Smooth muscle cell (in vitro differentiated cells): Measurements from ENCODE around the gene SENP2. TPM values are rescaled to one million over a fixed set of nuclear protein-coding genes. Genes with fewer than 3 reads are reported as not detected.

Experiments
- DNase-seq: peaks from one replicate; lab custom pipeline; 2025; ENCODE audit not compliant: unreplicated experiment; lab: John Stamatoyannopoulos, UW
- H2AFZ ChIP-seq: fragments of 200-600 bp; sonication (generic); 2 replicates; pipeline ENCODE4 v1.6.0; 2016; ENCODE audit warnings: antibody characterized with exemption, low read depth, mild to moderate bottlenecking
- H3F3A ChIP-seq: fragments of 200-600 bp; sonication (generic); 2 replicates; pipeline ENCODE4 v1.6.0; 2017; ENCODE audit warnings: antibody characterized with exemption, low read depth
- H3K27ac ChIP-seq: fragments of 200-600 bp; sonication (generic); 2 replicates; pipeline ENCODE4 v1.5.1; 2016; ENCODE audit warnings: low read depth, mild to moderate bottlenecking
- H3K27me3 ChIP-seq: fragments of 200-600 bp; sonication (generic); 2 replicates; pipeline ENCODE4 v1.6.1; 2016; ENCODE audit warnings: low read depth, mild to moderate bottlenecking
- H3K36me3 ChIP-seq: fragments of 200-600 bp; sonication (generic); 2 replicates; pipeline ENCODE4 v1.5.1; 2016; ENCODE audit warnings: low read depth
- H3K4me1 ChIP-seq: fragments of 200-600 bp; sonication (generic); 2 replicates; pipeline ENCODE4 v1.5.1; 2016; ENCODE audit warnings: low read depth
- H3K4me2 ChIP-seq: fragments of 200-600 bp; sonication (generic); 2 replicates; pipeline ENCODE4 v1.6.0; 2016; ENCODE audit warnings: mild to moderate bottlenecking
- H3K4me3 ChIP-seq: fragments of 200-600 bp; sonication (generic); 2 replicates; pipeline ENCODE4 v1.5.1; 2016; ENCODE audit warnings: mild to moderate bottlenecking
- H3K79me2 ChIP-seq: fragments of 200-600 bp; sonication (generic); 2 replicates; pipeline ENCODE4 v1.6.0; 2016; ENCODE audit warnings: low read depth, mild to moderate bottlenecking
- H3K9ac ChIP-seq: fragments of 200-600 bp; sonication (generic); 2 replicates; pipeline ENCODE4 v1.6.0; 2016; ENCODE audit warnings: low read depth
- H3K9me3 ChIP-seq: fragments of 200-600 bp; sonication (generic); replicated peaks from 2 replicates; pipeline ENCODE4 v1.5.1; 2016; ENCODE audit warnings: low read depth
- H4K20me1 ChIP-seq: fragments of 200-600 bp; sonication (generic); 2 replicates; pipeline ENCODE4 v1.6.0; 2016; ENCODE audit warnings: low read depth
- CTCF ChIP-seq: fragments of 200-600 bp; sonication (generic); IDR thresholded peaks from 2 replicates; pipeline ENCODE4 v1.5.1; 2017; ENCODE audit warnings: borderline replicate concordance, mild to moderate bottlenecking, antibody characterized with exemption; ENCODE audit not compliant: insufficient read depth, poor library complexity, severe bottlenecking
- WGBS: methylation state at CpG from one replicate; pipeline ENCODE4 v1.1.7; 2016; ENCODE audit warnings: low lambda C conversion rate; 5-methylcytosine and 5-hydroxymethylcytosine counted together
- polyA plus RNA-seq: library from polyadenylated mRNA; unstranded; fragments of >200 nt; fragmentation: Nextera tagmentation; extraction: Ambion mirVana; gene quantifications from 2 replicates; pipeline ENCODE4 v1.2.1, GENCODE V29; 2016
- total RNA-seq: library from RNA; depleted of rRNA; stranded (reverse); fragments of >200 nt; gene quantifications from 2 replicates; pipeline ENCODE4 v1.2.3, GENCODE V29; 2014

Gene SENP2
- total and polyA plus RNA-seq, 2 experiments from 2014 or later = 22.9 to 27.4 TPM

GRCh38 chr3:185646382-185647133 lies 60.5 kb downstream of the SENP2 start:
- Histone ChIP-seq H3K9ac (no peak overlapping the region), H3K27me3 (no peaks in the 10 kb centered on the region), H3K27ac (no peak overlapping the region), H2AFZ (no peak overlapping the region), H3K4me3 (no peak overlapping the region), H3K4me1 (no peaks in the 10 kb centered on the region), H3K36me3 (no peaks in the 10 kb centered on the region), H3F3A (peaks cover 10% of the 10 kb centered on the region), H3K79me2 (peaks cover 4% of the 10 kb centered on the region), H4K20me1 (peaks cover 12% of the 10 kb centered on the region), H3K4me2 (no peak overlapping the region), H3K9me3 (no peaks in the 10 kb centered on the region)
- TF ChIP-seq CTCF = no peak
- WGBS = 89% methylated on average over 14 of the region's 14 CpGs
- DNase-seq = no peak

- WGBS = 97% methylated on average over 19 of the region's 19 CpGs
- no peaks in the 10 kb centered on the region for H3K9me3 ChIP-seq
These were observed 61.2 kb downstream of the SENP2 start for GRCh38 chr3:185647134-185647879.

GRCh38 chr3:185647880-185648210 lies 61.8 kb downstream of the SENP2 start:
- H3K4me2 ChIP-seq = no peak overlapping the region
- no peaks in the 10 kb centered on the region for H3K4me1 ChIP-seq
- H3K9ac ChIP-seq = no peak overlapping the region
- no peak overlapping the region for H2AFZ ChIP-seq
- H3K79me2 ChIP-seq = peaks cover 4% of the 10 kb centered on the region
- 96% methylated on average over 10 of the region's 10 CpGs for WGBS
- no peaks in the 10 kb centered on the region for H3K9me3 ChIP-seq
- peaks cover 10% of the 10 kb centered on the region for H3F3A ChIP-seq
- peaks cover under 1% of the 10 kb centered on the region for H3K36me3 ChIP-seq
- no peaks in the 10 kb centered on the region for H3K27me3 ChIP-seq
- H4K20me1 ChIP-seq = peaks cover 17% of the 10 kb centered on the region
- no peak overlapping the region for H3K4me3 ChIP-seq
- DNase-seq = no peak
- H3K27ac ChIP-seq = no peak overlapping the region
- TF ChIP-seq CTCF = no peak

More at GRCh38 chr3:185647134-185647879, 61.2 kb downstream of the SENP2 start:
- no peak for TF ChIP-seq CTCF
- no peak overlapping the region for H2AFZ ChIP-seq
- no peak for DNase-seq
- peaks cover 10% of the 10 kb centered on the region for H3F3A ChIP-seq
- H3K4me1 ChIP-seq = no peaks in the 10 kb centered on the region
- no peak overlapping the region for H3K9ac ChIP-seq
- H3K27me3 ChIP-seq = no peaks in the 10 kb centered on the region
- no peaks in the 10 kb centered on the region for H3K36me3 ChIP-seq
- peaks cover 4% of the 10 kb centered on the region for H3K79me2 ChIP-seq
- H3K4me2 ChIP-seq = no peak overlapping the region
- H3K27ac ChIP-seq = no peak overlapping the region
- peaks cover 16% of the 10 kb centered on the region for H4K20me1 ChIP-seq
- no peak overlapping the region for H3K4me3 ChIP-seq
